ENCODE measurements around the gene PDHB. TPM values are rescaled to one million over a fixed set of nuclear protein-coding genes. Genes with fewer than 3 reads are reported as not detected.

Gene PDHB
- polyA plus RNA-seq, 4 donors: 116 to 124 (median 122) TPM

Other genes with a start within 250 kb of the PDHB start
- 10 to 100 TPM in 2 of 4 donors, 1 to 10 TPM in 2; 3.7 to 13.1 (median 8.1) TPM for gene DNASE1L3, start 222.9 kb downstream of the PDHB start, polyA plus RNA-seq (ENCODE audit: insufficient read length in 4 of 4)
- 10 to 100 TPM; 10.4 to 12.4 (median 11.3) TPM for gene ABHD6, start 196.0 kb downstream of the PDHB start, polyA plus RNA-seq (ENCODE audit: insufficient read length in 4 of 4)
- 10 to 100 TPM; 19.4 to 22.8 (median 21.2) TPM for gene RPP14, start 127.6 kb downstream of the PDHB start, polyA plus RNA-seq (ENCODE audit: insufficient read length in 4 of 4)
- 10 to 100 TPM; 12.3 to 16.4 (median 15.1) TPM for gene HTD2, start 127.3 kb downstream of the PDHB start, polyA plus RNA-seq (ENCODE audit: insufficient read length in 4 of 4)
- 10 to 100 TPM; 24.0 to 31.0 (median 28.4) TPM for gene PXK, start 100.9 kb downstream of the PDHB start, polyA plus RNA-seq (ENCODE audit: insufficient read length in 4 of 4)
- gene KCTD6, start 58.3 kb upstream of the PDHB start, polyA plus RNA-seq (ENCODE audit: insufficient read length in 4 of 4): 10 to 100 TPM; 27.0 to 39.2 (median 34.9) TPM
- gene ACOX2, start 103.4 kb upstream of the PDHB start, polyA plus RNA-seq (ENCODE audit: insufficient read length in 4 of 4): 10 to 100 TPM; 36.4 to 39.8 (median 39.2) TPM
- gene FAM107A, start 143.6 kb upstream of the PDHB start, polyA plus RNA-seq (ENCODE audit: insufficient read length in 4 of 4): 1 to 10 TPM; 3.9 to 6.2 (median 4.7) TPM
- 1 to 10 TPM in 2 of 4 donors, under 1 TPM in 2; 0.40 to 2.5 (median 1.2) TPM for gene FAM3D, start 232.9 kb upstream of the PDHB start, polyA plus RNA-seq (ENCODE audit: insufficient read length in 4 of 4)